Ishikawa (cell line): ENCODE results near the gene TECTA.

Experiments
- CEBPB ChIP-seq: IDR thresholded peaks from 2 replicates; pipeline ENCODE4 v1.6.1; 2012
- CREB1 ChIP-seq: IDR thresholded peaks from 2 replicates; pipeline ENCODE4 v1.6.1; 2012; ENCODE audit warnings: low read depth
- EGR1 ChIP-seq: IDR thresholded peaks from 2 replicates; pipeline ENCODE4 v1.6.1; 2012
- EP300 ChIP-seq: IDR thresholded peaks from 2 replicates; pipeline ENCODE4 v1.6.1; 2012; ENCODE audit warnings: borderline replicate concordance
- FOXM1 ChIP-seq: IDR thresholded peaks from 2 replicates; pipeline ENCODE4 v1.6.1; 2012; ENCODE audit warnings: low read depth, borderline replicate concordance
- MAX ChIP-seq: IDR thresholded peaks from 2 replicates; pipeline ENCODE4 v1.6.1; 2012
- NFIC ChIP-seq: IDR thresholded peaks from 2 replicates; pipeline ENCODE4 v1.6.1; 2012
- RAD21 ChIP-seq: IDR thresholded peaks from 2 replicates; pipeline ENCODE4 v1.6.1; 2012; ENCODE audit warnings: low read depth
- REST ChIP-seq: IDR thresholded peaks from 2 replicates; pipeline ENCODE4 v1.6.1; 2012; ENCODE audit warnings: low read depth, mild to moderate bottlenecking
- TAF1 ChIP-seq: IDR thresholded peaks from 2 replicates; pipeline ENCODE4 v1.6.1; 2012; ENCODE audit warnings: low read depth, mild to moderate bottlenecking
- TCF12 ChIP-seq: IDR thresholded peaks from 2 replicates; pipeline ENCODE4 v1.6.1; 2012; ENCODE audit warnings: low read depth
- TEAD4 ChIP-seq: IDR thresholded peaks from 2 replicates; pipeline ENCODE4 v1.6.1; 2012
- USF1 ChIP-seq: IDR thresholded peaks from 2 replicates; pipeline ENCODE4 v1.6.1; 2012
- YY1 ChIP-seq: IDR thresholded peaks from 2 replicates; pipeline ENCODE4 v1.6.1; 2012; ENCODE audit warnings: low read depth
- ZBTB7A ChIP-seq: IDR thresholded peaks from 2 replicates; pipeline ENCODE4 v1.6.1; 2012; ENCODE audit warnings: low read depth

Gene TECTA

GRCh38 chr11:121138259-121138658 is 37.2 kb downstream of the TECTA start:
- no peak for TF ChIP-seq TAF1
- TF ChIP-seq CEBPB: no peak
- TF ChIP-seq REST: no peak
- no peak for TF ChIP-seq RAD21

GRCh38 chr11:121140369-121140768 is 39.3 kb downstream of the TECTA start:
- TF ChIP-seq TEAD4: no peak
- TF ChIP-seq YY1: no peak
- no peak for TF ChIP-seq FOXM1
- TF ChIP-seq EP300: no peak
- TF ChIP-seq CREB1: no peak
- no peak for TF ChIP-seq TAF1
- TF ChIP-seq NFIC: no peak
- TF ChIP-seq MAX: no peak

GRCh38 chr11:121141066-121141465 is 40.0 kb downstream of the TECTA start:
- no peak for TF ChIP-seq ZBTB7A
- TF ChIP-seq CEBPB: no peak
- TF ChIP-seq RAD21: no peak

GRCh38 chr11:121143921-121144320 is 42.9 kb downstream of the TECTA start:
- TF ChIP-seq RAD21 (no peak), FOXM1 (no peak), NFIC (no peak), MAX (no peak), TAF1 (no peak), CEBPB (no peak), EGR1 (no peak), ZBTB7A (no peak), TEAD4 (no peak), YY1 (no peak), TCF12 (no peak), EP300 (no peak), REST (no peak), USF1 (no peak), CREB1 (no peak)

GRCh38 chr11:121144723-121145122 is 43.7 kb downstream of the TECTA start:
- TF ChIP-seq EP300: no peak
- no peak for TF ChIP-seq CREB1
- no peak for TF ChIP-seq CEBPB

- no peak for TF ChIP-seq RAD21
- TF ChIP-seq CEBPB: no peak
- TF ChIP-seq YY1: no peak
- TF ChIP-seq ZBTB7A: no peak
These were observed 44.8 kb downstream of the TECTA start for GRCh38 chr11:121145826-121146225.

- no peak for TF ChIP-seq RAD21
- no peak for TF ChIP-seq USF1
- no peak for TF ChIP-seq TAF1
- TF ChIP-seq REST: no peak
- TF ChIP-seq ZBTB7A: no peak
These were observed 48.1 kb downstream of the TECTA start for GRCh38 chr11:121149116-121149515.
